NCI-H510A (cell line): Measurements from ENCODE around the gene FSHR.

Source experiments
- DNase-seq: peaks from one replicate; lab custom pipeline; 2025; lab: John Stamatoyannopoulos, UW

Gene FSHR

GRCh38 chr2:48954935-48955334 lies 199.4 kb downstream of the FSHR start:
- DNase-seq: no peak

DNA sequence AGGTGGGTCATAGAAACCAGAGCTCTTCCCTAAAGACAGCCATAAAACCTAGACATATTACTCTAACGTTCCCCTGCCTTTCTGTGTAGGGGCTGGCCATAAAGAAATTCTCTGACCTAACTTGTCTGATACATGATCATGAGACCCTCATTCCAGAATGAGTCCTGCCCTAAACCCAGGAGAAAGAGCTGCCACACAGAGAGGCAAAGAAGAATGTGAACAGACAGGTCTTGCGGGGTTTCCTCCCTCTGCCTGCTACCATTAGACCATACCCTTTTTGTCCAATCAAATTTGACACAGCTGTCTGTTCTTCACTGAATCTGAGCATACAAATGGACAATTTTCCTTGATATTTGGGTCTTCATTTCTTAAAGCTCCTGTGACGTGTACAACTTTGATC lies 200.0 kb downstream of the FSHR start:
- no peak for DNase-seq

DNA sequence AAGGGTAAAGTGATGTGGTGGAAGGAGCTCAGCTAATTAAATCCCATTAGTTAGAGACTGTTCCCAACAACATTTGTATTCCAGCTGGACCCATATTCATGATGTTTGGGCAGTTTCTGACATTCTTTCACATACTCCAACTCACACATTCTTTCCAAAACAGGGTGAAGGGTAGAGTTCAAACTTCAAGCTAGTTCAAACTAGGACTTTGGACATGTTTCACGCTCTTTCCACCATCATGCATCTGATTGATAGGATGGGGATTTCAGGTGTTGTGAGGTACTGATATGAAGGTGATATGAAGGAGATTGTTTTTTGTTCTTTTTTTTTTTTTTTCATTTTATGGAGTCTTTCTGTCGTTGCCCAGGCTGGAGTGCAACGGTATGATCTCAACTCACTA lies 201.7 kb downstream of the FSHR start:
- DNase-seq: no peak

- DNase-seq: no peak
Observed at GRCh38 chr2:48952143-48952542, 202.2 kb downstream of the FSHR start.

GRCh38 chr2:48948400-48949125 lies 205.8 kb downstream of the FSHR start:
- no peak for DNase-seq

DNA sequence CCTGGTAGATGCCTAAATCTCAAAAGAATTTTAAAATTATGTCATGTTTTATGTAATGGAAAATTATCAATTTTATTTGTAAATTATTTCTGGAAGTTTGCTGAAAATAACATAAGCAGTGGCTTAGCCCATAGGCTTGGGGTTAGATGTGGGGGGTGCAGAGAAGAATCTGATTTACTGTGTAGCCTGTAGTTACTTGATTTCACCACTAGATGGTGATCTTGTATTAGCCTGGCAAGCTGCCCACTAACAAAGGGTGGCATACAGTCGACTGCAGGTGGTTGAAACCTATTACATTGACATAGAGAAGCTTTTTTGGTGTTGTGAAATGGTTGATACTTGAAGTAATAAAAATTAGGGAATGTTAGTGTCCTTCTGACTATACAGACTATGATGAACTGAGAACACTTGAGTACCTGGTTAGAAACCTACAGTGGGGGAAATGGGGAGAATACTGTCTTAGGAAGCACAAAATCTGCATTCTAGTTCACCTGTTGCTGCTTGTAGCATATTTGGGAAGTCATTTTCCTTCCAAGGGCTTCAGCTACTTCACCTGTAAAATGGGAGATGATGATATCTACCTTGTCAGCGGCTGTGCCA lies 207.8 kb downstream of the FSHR start:
- peak; percentile 9 for DNase-seq

GRCh38 chr2:48944956-48945355 lies 209.4 kb downstream of the FSHR start:
- DNase-seq: no peak

- DNase-seq: no peak
Observed at GRCh38 chr2:48943436-48943835, 210.9 kb downstream of the FSHR start.

DNA sequence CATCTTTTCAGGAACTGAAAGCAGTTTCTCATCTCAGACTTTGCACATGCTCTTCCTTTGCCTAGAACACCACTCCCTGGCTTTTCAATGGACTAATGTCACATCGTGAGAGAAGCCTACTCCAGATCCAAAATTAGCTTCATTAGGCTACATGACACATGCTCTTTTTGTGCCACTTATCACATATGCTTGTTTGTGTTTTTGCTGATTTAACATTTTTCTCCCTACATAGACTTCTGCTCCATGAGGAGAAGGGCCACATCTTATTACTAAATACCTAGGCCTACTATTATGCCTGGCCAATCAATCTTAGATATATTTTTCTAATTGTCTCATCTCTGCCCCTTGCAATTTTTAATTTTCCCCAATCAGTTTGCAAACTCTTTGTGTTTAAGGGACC lies 212.4 kb downstream of the FSHR start:
- no peak for DNase-seq

DNA sequence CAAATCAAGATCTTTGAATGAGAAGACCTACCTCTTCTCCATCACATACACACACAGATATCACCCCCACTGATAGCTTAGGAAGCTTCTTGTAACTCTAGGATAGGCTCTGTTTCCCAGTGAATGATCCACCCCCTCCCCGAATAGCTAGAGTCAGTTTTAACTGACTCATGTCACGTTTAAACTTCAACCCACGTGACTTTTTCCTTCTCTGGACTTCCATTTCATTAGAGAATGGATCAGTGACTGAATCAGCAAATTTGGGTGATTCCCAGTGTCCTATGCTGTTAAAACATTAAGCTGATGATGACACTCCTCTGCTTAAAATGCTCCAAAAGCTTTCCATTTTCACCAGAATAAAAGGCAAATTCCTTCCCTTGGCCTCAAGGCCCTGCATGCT lies 212.9 kb downstream of the FSHR start:
- no peak for DNase-seq

DNA sequence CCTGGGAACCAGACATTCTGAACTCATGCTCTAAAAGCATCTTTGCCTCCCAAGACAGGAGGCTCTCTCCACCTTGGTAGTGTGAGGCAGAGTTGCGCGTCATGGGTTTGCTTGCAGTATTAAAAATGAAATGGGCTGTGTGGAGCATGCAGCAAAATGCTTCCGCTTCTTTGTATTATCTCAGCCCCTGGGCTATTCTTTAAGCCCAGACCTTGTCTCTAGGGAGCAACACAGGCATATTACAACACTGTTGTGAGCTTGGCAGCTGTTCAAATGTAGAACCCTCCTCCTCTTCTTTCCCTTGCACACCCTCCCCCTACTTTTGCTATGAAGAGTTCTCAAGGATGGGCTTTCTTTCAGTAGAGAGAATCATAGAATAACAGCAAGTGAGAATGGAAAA lies 213.7 kb downstream of the FSHR start:
- DNase-seq: no peak

DNA sequence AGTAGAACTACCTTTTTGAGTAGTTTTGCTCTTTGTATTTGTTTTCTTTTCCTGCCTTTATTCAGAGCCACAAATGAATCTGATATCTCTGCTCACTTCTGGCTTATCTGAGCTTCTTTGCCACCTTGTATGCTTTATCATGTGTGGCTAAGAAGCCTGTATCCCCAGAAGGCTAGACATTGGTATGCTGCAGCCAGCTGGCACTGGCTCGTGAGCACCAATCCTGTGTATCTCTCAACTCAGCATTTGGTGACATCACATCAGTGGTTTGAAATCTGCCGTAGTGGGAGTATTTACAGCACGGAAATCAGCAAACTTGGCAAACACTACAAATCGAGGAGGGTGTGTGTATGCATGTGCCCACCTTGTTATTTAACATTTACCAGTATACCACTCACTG lies 215.1 kb downstream of the FSHR start:
- no peak for DNase-seq

DNA sequence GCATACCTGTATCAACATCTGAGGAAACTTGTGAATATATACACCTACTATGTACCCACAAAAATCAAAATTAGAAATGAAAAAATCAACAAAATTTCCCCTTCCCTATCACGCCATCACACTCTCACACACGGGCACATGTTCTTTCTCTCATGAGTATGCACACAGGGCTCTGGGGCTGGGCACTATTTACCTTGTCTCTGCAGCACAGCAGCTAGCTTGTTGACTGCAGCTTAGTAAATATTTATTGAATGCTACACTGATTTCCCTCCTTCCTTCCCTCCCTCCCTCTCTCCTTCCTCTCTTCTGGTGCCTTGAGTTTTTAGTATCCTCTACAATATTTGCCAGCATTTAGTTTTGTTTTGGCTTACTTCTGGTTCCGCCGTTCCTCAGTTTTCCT lies 216.1 kb downstream of the FSHR start:
- no peak for DNase-seq

DNA sequence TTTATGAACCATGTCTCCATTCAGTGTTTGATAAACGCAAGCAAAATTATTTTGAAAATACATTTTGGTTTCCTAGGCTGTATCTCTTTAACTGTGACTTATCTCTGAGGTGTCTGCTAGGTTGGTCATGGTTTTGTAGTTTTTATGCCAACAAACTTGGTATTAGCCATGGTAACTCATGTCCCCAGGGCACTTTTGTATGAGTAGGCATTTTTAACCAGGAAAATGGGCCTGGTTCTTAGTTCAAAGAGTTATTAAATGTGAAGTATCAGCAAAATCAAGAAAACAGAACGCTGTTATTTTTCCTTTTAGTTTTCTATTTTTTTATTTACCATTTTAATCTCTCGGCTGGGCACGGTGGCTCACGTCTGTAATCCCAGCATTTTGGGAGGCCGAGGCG lies 219.5 kb downstream of the FSHR start:
- no peak for DNase-seq

DNA sequence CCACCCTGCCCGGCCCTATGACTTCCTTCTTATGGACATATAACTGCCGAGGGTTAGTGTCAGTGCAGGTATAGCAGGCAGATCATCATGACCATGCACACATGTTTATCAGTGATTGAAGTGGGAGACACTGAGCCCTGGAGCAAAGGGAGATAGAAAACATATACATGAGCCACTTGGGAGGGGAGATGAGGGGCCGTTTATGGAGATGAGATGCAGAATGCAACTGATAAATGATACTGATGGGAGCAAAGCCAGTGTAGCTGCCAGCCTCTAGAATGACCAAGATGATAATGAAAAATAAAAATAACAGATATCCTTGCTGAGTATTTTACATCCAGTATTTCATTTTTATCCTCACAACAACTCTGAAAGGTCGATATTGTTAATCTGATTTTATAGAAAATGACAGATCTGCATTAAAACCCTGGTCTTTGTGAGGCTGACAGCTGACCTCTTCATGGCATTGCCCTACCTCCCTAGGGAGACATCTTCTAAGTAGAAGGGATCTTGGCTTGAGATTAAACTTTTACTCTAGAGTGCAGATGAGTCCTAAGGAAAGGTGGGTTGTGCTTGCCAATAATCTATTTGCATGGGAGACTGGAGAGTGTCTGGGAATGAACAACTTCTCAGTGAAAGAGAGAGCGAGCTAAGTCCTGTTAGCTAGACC lies 220.4 kb downstream of the FSHR start:
- DNase-seq: no peak

GRCh38 chr2:48932667-48933066 lies 221.6 kb downstream of the FSHR start:
- DNase-seq: no peak

DNA sequence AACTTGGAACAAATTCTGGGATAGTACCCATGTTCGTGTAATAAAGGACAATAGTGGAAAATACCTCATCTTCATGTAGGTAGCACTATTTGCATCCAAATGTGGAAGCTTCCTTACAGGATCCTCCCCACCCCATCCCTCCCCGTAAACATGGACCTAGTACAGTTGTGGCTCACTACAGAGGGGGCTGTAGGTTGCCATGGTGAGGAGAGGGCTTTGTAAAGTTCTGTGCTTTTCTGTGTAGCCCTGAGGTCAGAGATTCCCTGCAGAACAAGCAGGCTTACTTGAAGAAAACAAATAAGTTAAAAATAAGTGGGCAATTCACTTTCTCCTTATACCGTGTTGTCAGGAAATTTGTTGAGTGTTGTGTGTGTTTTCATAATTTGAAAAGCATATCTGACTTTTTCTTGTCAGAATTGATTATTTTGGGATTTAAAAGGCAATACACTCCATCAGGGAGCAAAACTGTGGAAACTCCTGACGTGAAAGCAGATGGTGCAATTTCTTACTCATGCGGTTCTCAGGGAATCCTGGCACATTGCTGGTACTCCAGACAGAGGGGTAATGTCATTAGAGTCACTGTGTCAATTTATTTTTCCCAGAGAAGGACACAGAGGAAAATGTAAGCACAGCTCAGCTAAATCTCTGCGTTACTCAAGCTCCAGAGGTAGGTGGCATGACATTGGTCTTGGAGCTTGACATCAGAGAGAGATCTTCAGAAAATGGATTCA lies 224.6 kb downstream of the FSHR start:
- no peak for DNase-seq

DNA sequence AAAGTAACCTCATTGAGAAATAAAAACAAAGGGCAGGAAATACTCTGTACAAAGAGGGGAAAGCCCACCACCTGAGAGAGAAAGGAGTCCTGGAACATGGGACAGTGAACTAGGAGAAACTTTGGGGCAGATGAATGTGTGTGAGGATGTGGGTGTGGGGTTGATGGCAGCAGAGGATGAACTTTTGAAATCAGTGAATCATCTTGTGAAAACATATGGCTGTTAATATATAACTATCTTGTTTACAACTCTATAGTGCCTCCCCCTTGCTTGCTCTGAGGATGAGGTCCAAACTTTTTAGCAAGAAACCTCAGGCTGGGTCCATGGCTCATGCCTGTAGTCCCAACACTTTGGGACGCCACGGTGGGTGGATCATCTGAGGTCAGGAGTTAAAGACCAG lies 227.0 kb downstream of the FSHR start:
- DNase-seq: no peak

DNA sequence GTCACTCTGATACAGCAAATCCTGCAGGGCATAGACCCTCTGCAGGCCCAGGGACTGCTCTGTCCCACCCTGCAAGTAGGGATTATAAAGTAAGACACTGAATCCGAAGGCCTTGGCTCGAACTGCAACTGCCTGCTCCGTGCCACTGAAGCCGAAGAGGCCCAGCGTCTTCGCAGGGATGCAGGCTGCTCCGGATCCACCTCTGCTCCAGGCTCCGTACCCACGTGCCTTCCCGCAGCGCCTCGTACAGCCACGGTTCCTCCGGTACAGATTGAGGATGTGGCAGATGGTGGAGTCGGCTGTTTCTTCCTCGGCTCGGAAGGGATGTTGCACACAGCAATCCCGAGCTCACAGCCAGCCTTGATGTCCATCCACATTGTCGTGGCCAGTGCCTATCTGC lies 238.4 kb downstream of the FSHR start:
- no peak for DNase-seq

GRCh38 chr2:48915227-48915626 lies 239.1 kb downstream of the FSHR start:
- no peak for DNase-seq

- no peak for DNase-seq
Observed at GRCh38 chr2:48914477-48915089, 239.7 kb downstream of the FSHR start.
